ENCODE results near the gene SAMD10.

The SAMD10 gene

GRCh38 chr20:63979557-63980316 lies at the start of gene SAMD10:
TSS of gene SAMD10 (minus strand) at chr20:63979642. CDS start at chr20:63979467, 175 bp downstream.
- DNase-seq (ENCODE audit: low spot score) = peak; percentile 54

- no peak for DNase-seq (ENCODE audit: low spot score)
Measured at GRCh38 chr20:64027981-64028685, 48.7 kb upstream of the SAMD10 start.

GRCh38 chr20:64025826-64026412 lies 46.5 kb upstream of the SAMD10 start:
- no peak for DNase-seq (ENCODE audit: low spot score)

GRCh38 chr20:64025101-64025825 lies 45.8 kb upstream of the SAMD10 start:
- no peak for DNase-seq (ENCODE audit: low spot score)

- no peak for DNase-seq (ENCODE audit: low spot score)
Measured at GRCh38 chr20:64024141-64024990, 44.9 kb upstream of the SAMD10 start.

- no peak for DNase-seq (ENCODE audit: low spot score)
Measured at GRCh38 chr20:64023361-64024140, 44.1 kb upstream of the SAMD10 start.

- no peak for DNase-seq (ENCODE audit: low spot score)
Measured at GRCh38 chr20:64022671-64023360, 43.4 kb upstream of the SAMD10 start.

- no peak for DNase-seq (ENCODE audit: low spot score)
Measured at GRCh38 chr20:64021124-64021975, 41.9 kb upstream of the SAMD10 start.

GRCh38 chr20:64015635-64016034 lies 36.2 kb upstream of the SAMD10 start:
- DNase-seq (ENCODE audit: low spot score) = no peak

GRCh38 chr20:64012385-64013154 lies 33.1 kb upstream of the SAMD10 start:
- DNase-seq (ENCODE audit: low spot score) = peak; percentile 37

GRCh38 chr20:64011366-64011779 lies 31.9 kb upstream of the SAMD10 start:
- no peak for DNase-seq (ENCODE audit: low spot score)

- no peak for DNase-seq (ENCODE audit: low spot score)
Measured at GRCh38 chr20:64010711-64011237, 31.3 kb upstream of the SAMD10 start.

GRCh38 chr20:64009811-64010387 lies 30.5 kb upstream of the SAMD10 start:
- DNase-seq (ENCODE audit: low spot score) = no peak

- DNase-seq (ENCODE audit: low spot score) = no peak
Measured at GRCh38 chr20:64006902-64007301, 27.5 kb upstream of the SAMD10 start.

GRCh38 chr20:64006490-64006889 lies 27.0 kb upstream of the SAMD10 start:
- no peak for DNase-seq (ENCODE audit: low spot score)

- no peak for DNase-seq (ENCODE audit: low spot score)
Measured at GRCh38 chr20:64005394-64005793, 26.0 kb upstream of the SAMD10 start.

GRCh38 chr20:64003960-64004725 lies 24.7 kb upstream of the SAMD10 start:
- DNase-seq (ENCODE audit: low spot score) = no peak

Measured in CD4-positive, alpha-beta T cell treated with Interleukin-2 at 100 ng/mL for 4 hours (primary cell).